ENCODE data around the gene MRPL11.

MRPL11 gene

DNA sequence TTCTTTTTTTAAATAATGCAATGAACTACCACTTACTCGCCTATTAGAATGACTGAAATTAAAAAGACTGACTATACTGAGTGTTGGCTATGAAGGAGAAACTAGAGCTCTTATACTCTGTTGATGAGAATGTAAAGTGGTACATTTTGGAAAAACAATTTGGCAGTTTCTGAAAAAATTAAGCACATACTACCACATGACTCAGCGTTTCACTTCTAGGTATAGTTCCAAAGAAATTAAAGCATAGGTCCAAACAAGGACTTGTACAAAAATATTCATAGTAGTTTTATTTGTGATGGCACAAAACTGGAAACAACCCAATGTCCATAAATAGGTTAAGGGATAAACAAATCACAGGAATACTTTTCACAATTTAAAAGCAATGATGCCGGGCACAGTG lies 44.7 kb downstream of the MRPL11 start:
- peaks cover 87% of the 10 kb centered on the region for H3K27me3 ChIP-seq (replicated peaks; ENCODE audit: insufficient read depth, low read length)
- H3K9ac ChIP-seq (ENCODE audit: low read length) = no peak overlapping the region
- H3K36me3 ChIP-seq (replicated peaks; ENCODE audit: insufficient read depth, low read length) = no peaks in the 10 kb centered on the region
- DNase-seq = no peak
- no peaks in the 10 kb centered on the region for H4K20me1 ChIP-seq (ENCODE audit: insufficient read depth, low read length)
- TF ChIP-seq, protein P1, sequence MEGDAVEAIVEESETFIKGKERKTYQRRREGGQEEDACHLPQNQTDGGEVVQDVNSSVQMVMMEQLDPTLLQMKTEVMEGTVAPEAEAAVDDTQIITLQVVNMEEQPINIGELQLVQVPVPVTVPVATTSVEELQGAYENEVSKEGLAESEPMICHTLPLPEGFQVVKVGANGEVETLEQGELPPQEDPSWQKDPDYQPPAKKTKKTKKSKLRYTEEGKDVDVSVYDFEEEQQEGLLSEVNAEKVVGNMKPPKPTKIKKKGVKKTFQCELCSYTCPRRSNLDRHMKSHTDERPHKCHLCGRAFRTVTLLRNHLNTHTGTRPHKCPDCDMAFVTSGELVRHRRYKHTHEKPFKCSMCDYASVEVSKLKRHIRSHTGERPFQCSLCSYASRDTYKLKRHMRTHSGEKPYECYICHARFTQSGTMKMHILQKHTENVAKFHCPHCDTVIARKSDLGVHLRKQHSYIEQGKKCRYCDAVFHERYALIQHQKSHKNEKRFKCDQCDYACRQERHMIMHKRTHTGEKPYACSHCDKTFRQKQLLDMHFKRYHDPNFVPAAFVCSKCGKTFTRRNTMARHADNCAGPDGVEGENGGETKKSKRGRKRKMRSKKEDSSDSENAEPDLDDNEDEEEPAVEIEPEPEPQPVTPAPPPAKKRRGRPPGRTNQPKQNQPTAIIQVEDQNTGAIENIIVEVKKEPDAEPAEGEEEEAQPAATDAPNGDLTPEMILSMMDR (IDR thresholded peaks at IDR 0.05; ENCODE audit: low read length) = no peak
- TF ChIP-seq EZH2 (optimal IDR thresholded peaks at IDR 0.05; ENCODE audit: low read depth, low read length) (no peak), EZH2phosphoT487 (IDR thresholded peaks at IDR 0.05; ENCODE audit: low read length) (no peak)
- no peak overlapping the region for H2AFZ ChIP-seq (ENCODE audit: low read length)
- no peak overlapping the region for H3K4me3 ChIP-seq (ENCODE audit: low read length)
- no peaks in the 10 kb centered on the region for H3K79me2 ChIP-seq (ENCODE audit: low read length)
- no peak overlapping the region for H3K4me2 ChIP-seq (ENCODE audit: low read depth, low read length)
- H3K27ac ChIP-seq (ENCODE audit: low read length) = no peak overlapping the region
- no peaks in the 10 kb centered on the region for H3K9me3 ChIP-seq (replicated peaks; ENCODE audit: insufficient read depth, low read length)
- no peaks in the 10 kb centered on the region for H3F3A ChIP-seq (ENCODE audit: insufficient read depth, low read length)
- no peaks in the 10 kb centered on the region for H3K4me1 ChIP-seq (ENCODE audit: low read length)
- no peaks in the 10 kb centered on the region for H3K9me2 ChIP-seq (replicated peaks; ENCODE audit: insufficient read depth, low read length)

DNA sequence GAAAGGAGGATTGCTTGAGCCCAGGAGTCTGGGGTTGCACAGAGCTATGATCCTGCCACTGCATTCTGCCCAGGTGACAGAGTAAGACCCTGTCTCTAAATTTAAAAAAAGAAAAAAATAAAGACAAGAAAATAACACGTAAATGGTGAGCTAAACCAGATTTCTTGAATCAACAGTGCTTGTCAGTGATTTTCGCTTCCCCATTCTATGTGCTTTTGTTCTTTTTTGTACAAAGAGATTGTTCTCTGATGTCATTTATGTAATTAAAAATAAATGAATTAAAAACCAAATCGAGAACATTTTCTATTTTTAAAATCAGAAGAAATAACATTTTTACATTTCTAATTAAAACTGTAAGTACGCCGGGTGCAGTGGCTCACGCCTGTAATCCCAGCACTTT lies 47.3 kb downstream of the MRPL11 start:
- H3F3A ChIP-seq (ENCODE audit: insufficient read depth, low read length) = no peaks in the 10 kb centered on the region
- no peaks in the 10 kb centered on the region for H3K79me2 ChIP-seq (ENCODE audit: low read length)
- no peaks in the 10 kb centered on the region for H3K9me2 ChIP-seq (replicated peaks; ENCODE audit: insufficient read depth, low read length)
- no peak for TF ChIP-seq EZH2phosphoT487 (IDR thresholded peaks at IDR 0.05; ENCODE audit: low read length)
- TF ChIP-seq, protein P1 (IDR thresholded peaks at IDR 0.05; ENCODE audit: low read length) = no peak
- TF ChIP-seq EZH2 (optimal IDR thresholded peaks at IDR 0.05; ENCODE audit: low read depth, low read length) = no peak
- no peak for DNase-seq
- peaks cover 80% of the 10 kb centered on the region for H3K27me3 ChIP-seq (replicated peaks; ENCODE audit: insufficient read depth, low read length)
- no peaks in the 10 kb centered on the region for H3K36me3 ChIP-seq (replicated peaks; ENCODE audit: insufficient read depth, low read length)
- H3K4me3 ChIP-seq (ENCODE audit: low read length) = no peak overlapping the region
- no peaks in the 10 kb centered on the region for H4K20me1 ChIP-seq (ENCODE audit: insufficient read depth, low read length)
- H3K27ac ChIP-seq (ENCODE audit: low read length) = no peak overlapping the region
- no peak overlapping the region for H3K9ac ChIP-seq (ENCODE audit: low read length)
- H3K4me1 ChIP-seq (ENCODE audit: low read length) = no peaks in the 10 kb centered on the region
- H3K4me2 ChIP-seq (ENCODE audit: low read depth, low read length) = no peak overlapping the region
- H2AFZ ChIP-seq (ENCODE audit: low read length) = no peak overlapping the region
- no peaks in the 10 kb centered on the region for H3K9me3 ChIP-seq (replicated peaks; ENCODE audit: insufficient read depth, low read length)

DNA sequence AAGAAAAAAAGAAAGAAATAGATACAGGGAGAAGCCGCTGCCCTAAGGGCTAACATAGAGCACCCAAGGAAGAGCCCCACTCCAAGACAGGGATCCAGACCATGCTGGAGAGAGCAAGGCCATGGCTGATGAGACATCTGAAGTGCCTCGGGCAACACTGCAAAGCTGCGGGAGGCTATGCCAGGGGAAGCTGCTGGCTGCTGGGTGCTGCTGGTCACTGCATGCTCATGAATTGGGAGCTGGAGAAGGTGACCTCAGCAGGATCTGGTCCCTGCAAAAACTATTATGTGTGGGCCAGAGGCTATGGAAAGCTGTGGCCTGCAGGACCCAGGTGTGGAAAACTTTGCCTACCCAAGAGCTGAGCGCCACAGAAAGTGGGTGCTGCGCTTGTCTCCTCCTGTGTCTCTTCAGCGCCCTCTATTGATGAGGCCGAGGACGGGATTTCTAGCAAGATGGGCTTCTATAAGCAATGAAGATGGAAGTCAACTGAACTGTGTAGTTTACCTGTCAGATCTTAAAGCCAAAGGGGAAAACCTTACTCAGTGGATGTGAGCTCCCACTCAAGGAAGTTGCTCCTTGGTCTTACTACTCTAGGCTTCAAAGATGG lies 49.8 kb downstream of the MRPL11 start:
- Histone ChIP-seq H3K4me1 (ENCODE audit: low read length) (no peaks in the 10 kb centered on the region), H3K9ac (ENCODE audit: low read length) (no peak overlapping the region), H3K4me2 (ENCODE audit: low read depth, low read length) (no peak overlapping the region), H3K9me2 (replicated peaks; ENCODE audit: insufficient read depth, low read length) (no peaks in the 10 kb centered on the region), H4K20me1 (ENCODE audit: insufficient read depth, low read length) (no peaks in the 10 kb centered on the region), H3K36me3 (replicated peaks; ENCODE audit: insufficient read depth, low read length) (no peaks in the 10 kb centered on the region), H3K4me3 (ENCODE audit: low read length) (no peak overlapping the region), H3K9me3 (replicated peaks; ENCODE audit: insufficient read depth, low read length) (no peaks in the 10 kb centered on the region), H3K27me3 (replicated peaks; ENCODE audit: insufficient read depth, low read length) (peaks cover 71% of the 10 kb centered on the region), H2AFZ (ENCODE audit: low read length) (no peak overlapping the region), H3K27ac (ENCODE audit: low read length) (no peak overlapping the region), H3F3A (ENCODE audit: insufficient read depth, low read length) (no peaks in the 10 kb centered on the region), H3K79me2 (ENCODE audit: low read length) (no peaks in the 10 kb centered on the region)
- peak; percentile 72 for DNase-seq
- TF ChIP-seq EZH2phosphoT487 (IDR thresholded peaks at IDR 0.05; ENCODE audit: low read length) (no peak), EZH2 (optimal IDR thresholded peaks at IDR 0.05; ENCODE audit: low read depth, low read length) (no peak)
- TF ChIP-seq, protein P1 (IDR thresholded peaks at IDR 0.05; ENCODE audit: low read length) = peak; percentile 81
